DLD1 (cell line): ENCODE results near the gene FBXL12.
"Not testable (repeated sequence)": the region's sequence is repeated elsewhere in the genome, so short reads cannot be mapped to it uniquely, and the experiment has no call there.

Source experiments
- in situ Hi-C: cut with HindIII; loops from 2 replicates; pipeline ENCODE4 v1.10.0; 2017; ENCODE audit warnings: low sequenced_read_pairs

The FBXL12 gene

DNA sequence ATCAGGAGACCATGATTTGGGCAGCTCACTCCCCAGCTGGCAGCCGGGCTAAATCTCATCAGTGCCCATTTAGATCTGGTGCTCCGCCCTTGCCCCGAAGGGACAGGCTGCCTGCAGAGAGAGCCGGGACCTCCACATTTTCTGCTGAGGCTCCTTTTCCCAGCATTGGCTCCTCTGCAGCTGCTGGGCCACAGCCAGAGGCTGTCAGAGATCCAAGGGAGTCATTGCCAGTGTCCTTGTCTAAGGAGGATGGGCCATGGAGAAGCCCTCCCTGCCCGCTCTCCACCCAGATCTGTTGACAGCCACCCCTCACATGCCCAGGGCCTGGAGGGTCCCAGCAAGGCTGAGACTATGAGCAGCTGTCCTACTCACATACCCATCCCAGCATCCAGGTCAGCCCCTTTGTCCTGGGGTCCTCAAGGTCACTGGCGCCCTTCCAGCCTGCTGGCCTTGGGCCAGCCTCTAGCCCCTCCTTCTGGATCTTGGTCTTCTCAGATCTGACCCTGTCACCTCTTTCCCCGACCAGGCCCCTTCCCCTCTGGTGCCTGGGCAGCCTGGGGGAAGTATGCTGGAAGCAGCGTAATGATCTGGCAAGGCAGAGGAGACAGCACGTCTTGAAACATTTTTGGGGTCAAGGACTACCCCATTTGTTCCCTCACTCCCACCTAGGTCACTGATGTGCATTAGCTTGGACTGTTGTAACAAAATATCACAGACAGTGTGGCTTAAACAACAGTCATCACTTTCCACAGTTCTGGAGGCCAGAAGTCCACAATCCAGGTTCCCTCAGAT lies 24.2 kb upstream of the FBXL12 start:
- in situ Hi-C loops = no loop called here

DNA sequence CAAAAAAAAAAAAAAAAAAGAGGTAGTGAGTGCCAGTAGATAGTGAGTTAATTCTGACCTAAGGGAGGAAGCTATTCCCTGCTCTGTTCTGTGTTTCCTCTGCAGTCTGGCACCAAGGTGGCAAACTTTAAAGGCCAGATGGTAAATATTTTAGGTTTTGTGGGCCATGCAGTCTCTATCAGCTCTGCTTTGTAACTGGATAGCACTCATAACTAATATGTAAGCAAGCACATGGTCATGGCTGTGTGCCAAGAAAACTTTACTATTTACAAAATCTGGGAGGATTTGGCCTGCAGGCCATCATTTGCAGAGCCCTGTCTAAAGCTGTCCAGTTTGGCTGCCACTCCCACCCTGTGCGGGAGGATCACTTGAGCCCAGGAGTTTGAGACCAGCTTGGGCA lies 20.5 kb upstream of the FBXL12 start:
- in situ Hi-C loops = no loop called here

DNA sequence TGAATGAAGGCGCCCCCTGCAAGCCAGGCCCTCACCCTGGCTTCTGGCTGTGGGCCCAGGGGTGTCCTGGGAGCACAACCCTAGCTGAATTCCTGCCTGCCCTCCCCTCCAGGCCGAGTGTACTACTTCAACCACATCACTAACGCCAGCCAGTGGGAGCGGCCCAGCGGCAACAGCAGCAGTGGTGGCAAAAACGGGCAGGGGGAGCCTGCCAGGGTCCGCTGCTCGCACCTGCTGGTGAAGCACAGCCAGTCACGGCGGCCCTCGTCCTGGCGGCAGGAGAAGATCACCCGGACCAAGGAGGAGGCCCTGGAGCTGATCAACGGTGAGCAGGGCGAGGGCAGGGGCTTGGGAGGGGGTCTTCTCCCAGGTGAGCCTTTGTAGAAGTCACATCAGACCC lies 19.4 kb upstream of the FBXL12 start:
- in situ Hi-C loops = no loop called here

DNA sequence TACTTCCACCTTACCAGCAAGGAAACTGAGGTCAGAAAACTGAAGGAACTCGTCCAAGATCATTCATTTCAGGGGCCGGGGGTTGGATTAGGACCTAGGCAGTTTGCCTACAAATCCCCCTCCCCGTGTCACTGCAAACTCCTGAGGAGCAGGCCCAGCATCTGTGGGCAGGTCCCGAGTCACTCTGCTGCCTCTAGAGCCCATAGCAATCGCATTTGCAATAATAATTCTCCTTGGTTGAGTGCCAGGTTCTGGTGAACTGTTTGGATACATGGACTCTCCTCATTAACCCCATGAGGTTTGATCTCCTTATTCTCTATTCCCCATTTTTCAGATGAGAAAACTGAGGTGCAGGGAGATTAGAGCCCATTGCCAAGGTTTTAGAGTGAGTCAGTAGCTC lies 17.1 kb upstream of the FBXL12 start:
- in situ Hi-C loops = no loop called here

DNA sequence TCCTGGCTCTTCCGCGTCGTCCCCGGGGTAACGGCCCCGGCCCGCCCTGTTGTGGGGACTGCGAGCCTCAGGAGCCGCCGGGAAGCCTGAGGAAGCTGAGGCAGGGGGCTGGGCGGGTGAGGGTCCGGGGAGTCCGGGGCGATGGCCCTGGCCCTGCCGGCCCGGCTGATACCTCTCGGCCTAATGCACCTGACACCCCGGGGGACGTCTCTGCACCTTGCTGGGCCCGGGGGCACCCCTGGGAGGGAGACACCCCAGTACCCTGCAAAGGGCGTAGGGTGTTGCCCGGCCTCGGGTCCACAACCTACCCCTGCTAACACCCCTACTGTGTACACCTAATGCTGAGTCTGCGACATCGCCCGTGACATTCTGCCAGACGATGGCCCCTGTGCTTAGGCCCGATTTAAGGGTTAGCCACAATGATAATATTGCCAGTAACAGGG lies 16.6 kb upstream of the FBXL12 start:
- in situ Hi-C loops = no loop called here

GRCh38 chr19:9834726-9835506 lies 16.0 kb upstream of the FBXL12 start, which contains the start of gene PIN1:
TSS of gene PIN1 (plus strand) at chr19:9835318. CDS start at chr19:9835345, 27 bp downstream.
- in situ Hi-C loops = no loop called here

DNA sequence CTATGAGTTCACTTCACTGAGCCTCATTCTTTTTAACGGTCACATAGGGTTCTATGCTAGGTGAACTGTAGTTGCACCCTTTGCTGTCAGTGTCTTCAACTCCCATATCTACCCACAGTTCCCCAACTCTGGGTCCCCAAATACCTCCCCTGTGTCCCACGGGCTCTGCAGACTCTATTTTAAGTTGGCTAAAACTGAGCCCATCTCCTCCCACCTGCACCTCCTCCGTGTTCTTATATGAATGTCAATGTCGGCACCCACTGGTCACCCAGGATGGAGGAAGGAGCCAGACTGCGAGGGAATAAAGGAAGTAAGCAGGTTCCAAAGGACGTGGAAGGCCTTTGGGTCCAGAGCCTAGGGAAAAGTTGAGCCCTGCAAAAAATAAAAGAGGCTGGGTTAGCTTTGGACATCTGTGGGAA lies 15.4 kb upstream of the FBXL12 start:
- in situ Hi-C loops = no loop called here

GRCh38 chr19:9828551-9829063 lies 9.7 kb upstream of the FBXL12 start:
- in situ Hi-C loops = no loop called here

- in situ Hi-C loops = no loop called here
These were observed 8.7 kb upstream of the FBXL12 start, which contains the start of gene UBL5 for GRCh38 chr19:9827289-9828238. TSS of gene UBL5 (plus strand) at chr19:9827918. CDS start at chr19:9828338, 420 bp downstream.

DNA sequence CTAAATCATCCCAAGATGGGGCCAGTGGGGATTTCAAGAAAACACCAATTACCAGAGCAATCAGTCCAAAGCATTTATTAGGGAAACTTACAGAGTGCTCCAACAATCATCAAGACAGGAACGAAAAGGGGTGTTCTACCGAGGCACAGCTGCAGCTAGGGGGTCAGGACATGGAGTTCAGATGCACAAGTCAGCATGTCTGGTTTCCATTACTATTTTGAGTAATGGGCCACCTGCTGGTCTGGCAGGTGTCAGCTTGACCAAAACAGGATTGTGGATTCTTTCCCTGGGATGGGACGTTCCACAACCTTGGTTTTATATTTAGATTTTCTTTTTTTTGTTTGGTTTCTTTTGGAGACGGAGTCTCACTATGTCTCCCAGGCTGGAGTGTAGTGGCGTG lies 4.9 kb upstream of the FBXL12 start:
- in situ Hi-C loops = no loop called here

DNA sequence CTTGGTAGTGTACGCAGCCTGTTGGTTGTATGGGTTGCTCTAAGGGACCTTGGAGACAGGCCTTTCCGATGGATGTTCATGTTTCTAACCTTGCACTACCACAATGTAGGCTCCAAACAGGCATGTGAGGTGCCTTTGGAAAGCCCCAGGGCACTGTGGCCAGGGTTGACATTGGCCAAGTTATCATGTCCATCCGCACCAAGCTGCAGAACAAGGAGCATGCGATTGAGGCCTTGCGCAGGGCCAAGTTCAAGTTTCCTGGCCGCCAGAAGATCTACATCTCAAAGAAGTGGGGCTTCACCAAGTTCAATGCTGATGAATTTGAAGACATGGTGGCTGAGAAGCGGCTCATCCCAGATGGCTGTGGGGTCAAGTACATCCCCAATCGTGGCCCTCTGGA lies 1.2 kb upstream of the FBXL12 start:
- in situ Hi-C loops = not testable (repeated sequence)

DNA sequence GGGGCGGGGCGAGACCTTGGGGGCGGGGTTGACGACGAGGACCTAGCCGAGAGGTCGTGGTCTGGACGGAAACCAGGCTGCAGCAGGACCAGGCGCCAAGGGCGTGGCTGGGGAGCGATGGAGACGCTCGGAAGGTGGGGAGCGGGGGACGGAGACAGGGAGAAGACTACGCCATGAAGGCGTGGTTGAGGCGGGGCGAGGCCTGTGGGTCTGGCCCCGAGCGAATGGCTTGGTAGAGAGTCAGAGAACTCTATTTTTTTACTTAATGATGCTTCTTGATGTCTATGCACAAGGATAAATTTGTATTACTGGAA lies 674 bp upstream of the FBXL12 start:
- in situ Hi-C loops = no loop called here

- in situ Hi-C loops = no loop called here
These were observed 625 bp downstream of the FBXL12 start for GRCh38 chr19:9818175-9818733.

GRCh38 chr19:9811139-9811538 lies 7.7 kb downstream of the FBXL12 start:
- in situ Hi-C loops = no loop called here

DNA sequence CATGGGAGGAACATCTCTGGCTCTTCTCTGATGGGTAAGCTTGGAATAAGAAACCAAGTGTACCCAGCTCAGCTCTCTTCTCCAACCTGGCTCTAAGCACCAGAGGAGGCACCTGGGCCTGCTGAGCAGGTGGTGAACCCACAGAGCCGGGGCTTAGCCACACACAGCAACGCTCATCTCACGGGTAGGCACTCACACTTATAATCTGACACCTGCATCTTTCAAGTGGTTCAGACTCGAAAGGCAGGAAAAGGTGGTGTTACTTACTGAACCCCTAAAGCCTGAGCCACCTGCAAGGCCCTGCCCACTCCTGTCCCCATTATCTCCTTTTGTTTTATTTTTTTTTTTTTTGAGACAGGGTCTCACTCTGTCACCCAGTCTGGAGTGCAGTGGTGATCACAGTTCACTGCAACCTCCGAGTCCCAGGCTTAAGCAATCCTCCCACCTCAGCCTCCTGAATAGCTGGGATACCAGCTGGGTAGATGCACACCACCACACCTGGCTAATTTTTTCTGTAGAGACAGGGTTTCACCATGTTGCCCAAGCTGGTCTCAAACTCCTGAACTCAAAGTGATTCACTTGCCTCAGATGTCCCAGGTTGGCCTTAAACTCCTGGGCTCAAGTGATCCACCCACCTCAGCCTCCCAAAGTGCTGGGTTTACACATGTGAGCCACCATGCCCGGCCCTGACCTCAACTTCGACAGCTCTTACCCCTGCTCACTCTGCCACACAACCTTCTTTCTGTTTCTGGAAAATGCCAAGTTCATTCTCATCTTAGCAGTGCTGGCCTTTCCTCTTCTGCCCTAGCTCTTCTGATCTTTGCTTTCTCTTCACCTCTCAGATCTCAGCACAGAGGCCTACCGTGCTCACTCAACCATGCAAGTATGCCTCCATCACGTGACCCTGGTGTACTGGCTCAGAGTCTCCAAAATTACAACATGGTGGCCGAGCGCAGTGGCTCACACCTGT lies 9.7 kb downstream of the FBXL12 start:
- in situ Hi-C loops = no loop called here

- in situ Hi-C loops = no loop called here
These were observed 12.1 kb downstream of the FBXL12 start for GRCh38 chr19:9806803-9807202.

GRCh38 chr19:9801976-9802375 lies 16.9 kb downstream of the FBXL12 start:
- in situ Hi-C loops = no loop called here

DNA sequence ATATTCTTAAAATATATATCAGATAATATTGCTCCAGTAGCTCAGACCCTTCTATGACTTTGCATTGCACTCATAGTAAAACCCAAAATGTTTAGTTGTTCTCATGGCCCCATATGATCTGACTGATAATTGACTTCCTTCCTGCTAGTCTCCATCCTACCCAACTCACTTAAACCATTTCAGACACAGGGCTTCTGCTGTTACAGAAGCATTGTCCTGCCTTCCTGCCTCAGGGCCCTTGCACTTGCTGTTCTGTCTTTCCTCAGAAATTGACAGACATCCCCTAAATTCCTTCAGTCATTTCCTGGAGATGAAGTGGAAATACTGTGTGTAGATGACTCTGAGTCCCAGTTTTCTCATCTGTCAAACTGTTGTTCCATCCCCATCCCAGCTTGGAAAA lies 19.7 kb downstream of the FBXL12 start:
- in situ Hi-C loops = no loop called here

- in situ Hi-C loops = no loop called here
These were observed 21.0 kb downstream of the FBXL12 start for GRCh38 chr19:9797871-9798270.
